ENCODE measurements around the gene LRRC9.

GRCh38 chr14:60091550-60092525 is 171.9 kb downstream of the LRRC9 start, which contains the start of gene PCNX4:
- TF ChIP-seq CTCF (IDR thresholded peaks at IDR 0.05; ENCODE audit: insufficient read depth, low read length, poor library complexity, severe bottlenecking): no peak
- TF ChIP-seq EZH2phosphoT487 (conservative IDR thresholded peaks at IDR 0.05; ENCODE audit: low read length): no peak

All from SU-DHL-6 (cell line).